RWPE2 (cell line): ENCODE data around the gene FGD5.
A peak's percentile ranks its signal among the peaks of the same experiment; 100 is the strongest.

Experiments used
- ATAC-seq: fragments of 200-7000 bp; cut with Tn5 transposase; 3 replicates; pipeline ENCODE4 v1.9.1; 2021; ENCODE audit warnings: low read depth
- DNase-seq: peaks from one replicate; pipeline ENCODE4 v3.0.0-alpha.2; 2020; ENCODE audit warnings: low spot score
- H3K27ac ChIP-seq: fragments of 450-650 bp; 2 replicates; pipeline ENCODE4 v1.5.1; 2017; ENCODE audit warnings: mild to moderate bottlenecking; ENCODE audit not compliant: poor library complexity, severe bottlenecking
- H3K27me3 ChIP-seq: fragments of 250-450 bp; sonication (Bioruptor Pico); 2 replicates; pipeline ENCODE4 v1.5.1; 2021; ENCODE audit warnings: mild to moderate bottlenecking, moderate library complexity; ENCODE audit not compliant: insufficient read depth, poor library complexity, severe bottlenecking
- H3K36me3 ChIP-seq: fragments of 250-450 bp; sonication (Bioruptor Pico); 2 replicates; pipeline ENCODE4 v1.5.1; 2020; ENCODE audit warnings: low read depth, mild to moderate bottlenecking, moderate library complexity
- H3K4me1 ChIP-seq: fragments of 250-450 bp; sonication (Bioruptor Pico); 2 replicates; pipeline ENCODE4 v1.5.1; 2021; ENCODE audit warnings: mild to moderate bottlenecking, moderate library complexity; ENCODE audit not compliant: insufficient read depth, poor library complexity, severe bottlenecking
- H3K4me3 ChIP-seq: fragments of 250-450 bp; sonication (Bioruptor Pico); 2 replicates; pipeline ENCODE4 v1.5.1; 2021; ENCODE audit warnings: mild to moderate bottlenecking, moderate library complexity; ENCODE audit not compliant: severe bottlenecking
- H3K9me3 ChIP-seq: fragments of 250-450 bp; sonication (Bioruptor Pico); 2 replicates; pipeline ENCODE4 v1.5.1; 2021; ENCODE audit warnings: mild to moderate bottlenecking, moderate library complexity; ENCODE audit not compliant: severe bottlenecking
- CTCF ChIP-seq: fragments of 450-650 bp; IDR thresholded peaks from one replicate; pipeline ENCODE4 v1.5.1; 2017; ENCODE audit warnings: mild to moderate bottlenecking, moderate library complexity; ENCODE audit not compliant: poor library complexity, severe bottlenecking

Gene FGD5

GRCh38 chr3:14839236-14839635 is 20.5 kb downstream of the FGD5 start:
- H3K9me3 ChIP-seq = no peaks in the 10 kb centered on the region
- no peak overlapping the region for H3K27ac ChIP-seq
- no peak overlapping the region for H3K4me3 ChIP-seq
- H3K4me1 ChIP-seq = no peaks in the 10 kb centered on the region
- no peak for TF ChIP-seq CTCF
- H3K36me3 ChIP-seq = no peaks in the 10 kb centered on the region
- DNase-seq (no peak), ATAC-seq (no peak)
- H3K27me3 ChIP-seq = peaks cover 33% of the 10 kb centered on the region

- Histone ChIP-seq H3K9me3 (no peaks in the 10 kb centered on the region), H3K4me3 (no peak overlapping the region), H3K27me3 (peaks cover 19% of the 10 kb centered on the region), H3K36me3 (no peaks in the 10 kb centered on the region), H3K27ac (no peak overlapping the region), H3K4me1 (no peaks in the 10 kb centered on the region)
- TF ChIP-seq CTCF = no peak
- ATAC-seq (no peak), DNase-seq (no peak)
Observed at GRCh38 chr3:14841836-14842235, 23.1 kb downstream of the FGD5 start.

GRCh38 chr3:14842277-14842676 is 23.5 kb downstream of the FGD5 start:
- no peaks in the 10 kb centered on the region for H3K4me1 ChIP-seq
- DNase-seq (no peak), ATAC-seq (0 out of 3 replicates have a peak, but pooled peaks have one; percentile 10)
- no peak for TF ChIP-seq CTCF
- peaks cover 19% of the 10 kb centered on the region for H3K27me3 ChIP-seq
- H3K9me3 ChIP-seq = no peaks in the 10 kb centered on the region
- H3K27ac ChIP-seq = no peak overlapping the region
- H3K36me3 ChIP-seq = no peaks in the 10 kb centered on the region
- no peak overlapping the region for H3K4me3 ChIP-seq

GRCh38 chr3:14843321-14843720 is 24.6 kb downstream of the FGD5 start:
- ATAC-seq (no peak), DNase-seq (no peak)
- H3K36me3 ChIP-seq = no peaks in the 10 kb centered on the region
- TF ChIP-seq CTCF = no peak
- H3K9me3 ChIP-seq = no peaks in the 10 kb centered on the region
- H3K4me3 ChIP-seq = no peak overlapping the region
- peaks cover 16% of the 10 kb centered on the region for H3K27me3 ChIP-seq
- H3K27ac ChIP-seq = no peak overlapping the region
- H3K4me1 ChIP-seq = no peaks in the 10 kb centered on the region

- Histone ChIP-seq H3K27ac (no peak overlapping the region), H3K4me1 (no peaks in the 10 kb centered on the region), H3K36me3 (no peaks in the 10 kb centered on the region), H3K4me3 (no peak overlapping the region), H3K9me3 (no peaks in the 10 kb centered on the region), H3K27me3 (peaks cover 16% of the 10 kb centered on the region)
- DNase-seq (no peak), ATAC-seq (no peak)
- TF ChIP-seq CTCF = no peak
Observed at GRCh38 chr3:14844386-14845170, 25.8 kb downstream of the FGD5 start.
